ENCODE measurements around the gene TAF4B. TPM values are rescaled to one million over a fixed set of nuclear protein-coding genes. Genes with fewer than 3 reads are reported as not detected.

TAF4B gene
- total RNA-seq, 1 donor from 2014 or later, result 14.9 TPM

GRCh38 chr18:26409091-26409490 is 182.8 kb downstream of the TAF4B start:
- H3K27me3 Mint-ChIP-seq (ENCODE audit: low read depth), result no peaks in the 10 kb centered on the region
- no peak for DNase-seq (ENCODE audit: low spot score)
- H3K36me3 Mint-ChIP-seq (ENCODE audit: low read depth), result no peaks in the 10 kb centered on the region
- intact Hi-C loops (cut with micrococcal nuclease), result no loop called here
- H3K9me3 Mint-ChIP-seq, result no peaks in the 10 kb centered on the region
- no peak overlapping the region for H3K27ac Mint-ChIP-seq
- no peak overlapping the region for H3K4me3 Mint-ChIP-seq (ENCODE audit: low read depth)
- no peaks in the 10 kb centered on the region for H3K4me1 Mint-ChIP-seq (ENCODE audit: low read depth)

GRCh38 chr18:26414901-26415440 is 188.7 kb downstream of the TAF4B start:
- H3K9me3 Mint-ChIP-seq, result no peaks in the 10 kb centered on the region
- intact Hi-C loops (cut with micrococcal nuclease), result no loop called here

GRCh38 chr18:26415631-26416030 is 189.4 kb downstream of the TAF4B start:
- Mint-ChIP-seq H3K4me3 (ENCODE audit: low read depth) (no peak overlapping the region), H3K27me3 (ENCODE audit: low read depth) (no peaks in the 10 kb centered on the region), H3K36me3 (ENCODE audit: low read depth) (no peaks in the 10 kb centered on the region), H3K9me3 (no peaks in the 10 kb centered on the region), H3K4me1 (ENCODE audit: low read depth) (no peaks in the 10 kb centered on the region), H3K27ac (no peak overlapping the region)
- DNase-seq (ENCODE audit: low spot score), result no peak
- intact Hi-C loops (cut with micrococcal nuclease), result no loop called here

More at GRCh38 chr18:26414901-26415440, 188.7 kb downstream of the TAF4B start:
- no peak overlapping the region for H3K4me3 Mint-ChIP-seq (ENCODE audit: low read depth)
- H3K27me3 Mint-ChIP-seq (ENCODE audit: low read depth), result no peaks in the 10 kb centered on the region
- no peak for DNase-seq (ENCODE audit: low spot score)
- no peaks in the 10 kb centered on the region for H3K4me1 Mint-ChIP-seq (ENCODE audit: low read depth)
- H3K36me3 Mint-ChIP-seq (ENCODE audit: low read depth), result no peaks in the 10 kb centered on the region
- no peak overlapping the region for H3K27ac Mint-ChIP-seq

- no peak for DNase-seq (ENCODE audit: low spot score)
- Mint-ChIP-seq H3K36me3 (ENCODE audit: low read depth) (no peaks in the 10 kb centered on the region), H3K27ac (no peak overlapping the region), H3K4me3 (ENCODE audit: low read depth) (no peak overlapping the region), H3K4me1 (ENCODE audit: low read depth) (no peaks in the 10 kb centered on the region), H3K9me3 (no peaks in the 10 kb centered on the region), H3K27me3 (ENCODE audit: low read depth) (no peaks in the 10 kb centered on the region)
- intact Hi-C loops (cut with micrococcal nuclease), result no loop called here
Observed at GRCh38 chr18:26416652-26417150, 190.5 kb downstream of the TAF4B start.

GRCh38 chr18:26417190-26417589 is 190.9 kb downstream of the TAF4B start:
- intact Hi-C loops (cut with micrococcal nuclease), result no loop called here
- H3K36me3 Mint-ChIP-seq (ENCODE audit: low read depth), result no peaks in the 10 kb centered on the region
- no peak overlapping the region for H3K27ac Mint-ChIP-seq
- no peaks in the 10 kb centered on the region for H3K9me3 Mint-ChIP-seq
- no peak overlapping the region for H3K4me3 Mint-ChIP-seq (ENCODE audit: low read depth)
- no peaks in the 10 kb centered on the region for H3K27me3 Mint-ChIP-seq (ENCODE audit: low read depth)
- no peak for DNase-seq (ENCODE audit: low spot score)
- H3K4me1 Mint-ChIP-seq (ENCODE audit: low read depth), result no peaks in the 10 kb centered on the region

GRCh38 chr18:26418225-26418624 is 192.0 kb downstream of the TAF4B start:
- Mint-ChIP-seq H3K9me3 (no peaks in the 10 kb centered on the region), H3K4me1 (ENCODE audit: low read depth) (no peaks in the 10 kb centered on the region), H3K4me3 (ENCODE audit: low read depth) (no peak overlapping the region), H3K27ac (no peak overlapping the region), H3K27me3 (ENCODE audit: low read depth) (no peaks in the 10 kb centered on the region), H3K36me3 (ENCODE audit: low read depth) (no peaks in the 10 kb centered on the region)
- DNase-seq (ENCODE audit: low spot score), result no peak
- intact Hi-C loops (cut with micrococcal nuclease), result no loop called here

GRCh38 chr18:26419746-26420145 is 193.5 kb downstream of the TAF4B start:
- intact Hi-C loops (cut with micrococcal nuclease), result no loop called here
- Mint-ChIP-seq H3K27ac (no peak overlapping the region), H3K27me3 (ENCODE audit: low read depth) (no peaks in the 10 kb centered on the region), H3K36me3 (ENCODE audit: low read depth) (no peaks in the 10 kb centered on the region), H3K4me3 (ENCODE audit: low read depth) (no peak overlapping the region), H3K4me1 (ENCODE audit: low read depth) (no peaks in the 10 kb centered on the region), H3K9me3 (no peaks in the 10 kb centered on the region)
- DNase-seq (ENCODE audit: low spot score), result no peak

- DNase-seq (ENCODE audit: low spot score), result no peak
- Mint-ChIP-seq H3K9me3 (no peaks in the 10 kb centered on the region), H3K27me3 (ENCODE audit: low read depth) (no peaks in the 10 kb centered on the region), H3K36me3 (ENCODE audit: low read depth) (no peaks in the 10 kb centered on the region), H3K4me1 (ENCODE audit: low read depth) (no peaks in the 10 kb centered on the region), H3K4me3 (ENCODE audit: low read depth) (no peak overlapping the region), H3K27ac (no peak overlapping the region)
- intact Hi-C loops (cut with micrococcal nuclease), result no loop called here
Observed at GRCh38 chr18:26421503-26421902, 195.3 kb downstream of the TAF4B start.

GRCh38 chr18:26421931-26422330 is 195.7 kb downstream of the TAF4B start:
- Mint-ChIP-seq H3K36me3 (ENCODE audit: low read depth) (no peaks in the 10 kb centered on the region), H3K27ac (no peak overlapping the region), H3K27me3 (ENCODE audit: low read depth) (no peaks in the 10 kb centered on the region), H3K9me3 (no peaks in the 10 kb centered on the region), H3K4me3 (ENCODE audit: low read depth) (no peak overlapping the region), H3K4me1 (ENCODE audit: low read depth) (no peaks in the 10 kb centered on the region)
- intact Hi-C loops (cut with micrococcal nuclease), result no loop called here
- DNase-seq (ENCODE audit: low spot score), result no peak

GRCh38 chr18:26422472-26423162 is 196.4 kb downstream of the TAF4B start:
- H3K27ac Mint-ChIP-seq, result no peak overlapping the region
- no peak overlapping the region for H3K4me3 Mint-ChIP-seq (ENCODE audit: low read depth)
- no peaks in the 10 kb centered on the region for H3K4me1 Mint-ChIP-seq (ENCODE audit: low read depth)
- no peak for DNase-seq (ENCODE audit: low spot score)
- no peaks in the 10 kb centered on the region for H3K27me3 Mint-ChIP-seq (ENCODE audit: low read depth)
- H3K36me3 Mint-ChIP-seq (ENCODE audit: low read depth), result no peaks in the 10 kb centered on the region
- no peaks in the 10 kb centered on the region for H3K9me3 Mint-ChIP-seq
- intact Hi-C loops (cut with micrococcal nuclease), result no loop called here

GRCh38 chr18:26424428-26425147 is 198.3 kb downstream of the TAF4B start:
- no peaks in the 10 kb centered on the region for H3K27me3 Mint-ChIP-seq (ENCODE audit: low read depth)
- intact Hi-C loops (cut with micrococcal nuclease), result no loop called here

GRCh38 chr18:26425148-26425531 is 198.9 kb downstream of the TAF4B start:
- Mint-ChIP-seq H3K4me1 (ENCODE audit: low read depth) (no peaks in the 10 kb centered on the region), H3K4me3 (ENCODE audit: low read depth) (no peak overlapping the region), H3K36me3 (ENCODE audit: low read depth) (no peaks in the 10 kb centered on the region), H3K27me3 (ENCODE audit: low read depth) (no peaks in the 10 kb centered on the region), H3K27ac (no peak overlapping the region), H3K9me3 (no peaks in the 10 kb centered on the region)
- DNase-seq (ENCODE audit: low spot score), result no peak
- intact Hi-C loops (cut with micrococcal nuclease), result no loop called here

More at GRCh38 chr18:26424428-26425147, 198.3 kb downstream of the TAF4B start:
- Mint-ChIP-seq H3K27ac (no peak overlapping the region), H3K9me3 (no peaks in the 10 kb centered on the region), H3K36me3 (ENCODE audit: low read depth) (no peaks in the 10 kb centered on the region), H3K4me1 (ENCODE audit: low read depth) (no peaks in the 10 kb centered on the region), H3K4me3 (ENCODE audit: low read depth) (no peak overlapping the region)
- DNase-seq (ENCODE audit: low spot score), result no peak

GRCh38 chr18:26429535-26430226 is 203.4 kb downstream of the TAF4B start:
- H3K27ac Mint-ChIP-seq, result no peak overlapping the region
- H3K4me1 Mint-ChIP-seq (ENCODE audit: low read depth), result no peaks in the 10 kb centered on the region

More at GRCh38 chr18:26429535-26430226, 203.4 kb downstream of the TAF4B start:
- Mint-ChIP-seq H3K9me3 (no peaks in the 10 kb centered on the region), H3K27me3 (ENCODE audit: low read depth) (peaks cover 6% of the 10 kb centered on the region), H3K4me3 (ENCODE audit: low read depth) (no peak overlapping the region), H3K36me3 (ENCODE audit: low read depth) (no peaks in the 10 kb centered on the region)
- no peak for DNase-seq (ENCODE audit: low spot score)
- intact Hi-C loops (cut with micrococcal nuclease), result no loop called here

Data from activated T-helper 2 cell treated with anti-CD3 and anti-CD28 coated beads, Interferon-gamma antibody, Interleukin-2, Interleukin-4, amounts not matched to agents 10 μg/mL and 5 μg/mL and 100 μg/mL, durations not matched to agents 14 hours and 24 hours and 36 hours (primary cell).